Testis (tissue), 2 donors: Measurements from ENCODE around the gene IKZF3.

Source experiments
- CTCF ChIP-seq, 3 experiments: fragments of 450-650 bp in 2 of 3; fragments of 200-600 bp in 1 of 3; sonication (generic) in 1 of 3; IDR thresholded peaks; one replicate each; pipeline ENCODE4 v1.5.1; 2016 to 2019; ENCODE audit warnings: antibody characterized with exemption in 3 of 3, mild to moderate bottlenecking in 2 of 3, moderate library complexity in 1 of 3
- POLR2A ChIP-seq: fragments of 450-650 bp; IDR thresholded peaks from one replicate; pipeline ENCODE4 v1.6.1; 2017; ENCODE audit warnings: antibody characterized with exemption, mild to moderate bottlenecking, moderate library complexity

GRCh38 chr17:39782980-39783379, 81.1 kb downstream of the IKZF3 start:
- TF ChIP-seq CTCF (IDR thresholded peaks at IDR 0.05) (no peak), POLR2A (no peak)
